HepG2 (cell line): ENCODE results near the gene USP7. TPM values are rescaled to one million over a fixed set of nuclear protein-coding genes. Genes with fewer than 3 reads are reported as not detected.

Source experiments
- AKAP8 ChIP-seq: sonication (generic); formaldehyde crosslinking; IDR thresholded peaks from 2 replicates; pipeline ENCODE4 v1.5.1; 2020; ENCODE audit warnings: mild to moderate bottlenecking, missing genetic modification reagents
- FOXA3 ChIP-seq: IDR thresholded peaks from 2 replicates; pipeline ENCODE4 v1.6.1; 2016; ENCODE audit warnings: missing genetic modification reagents, missing compliant biosample characterization
- HDAC2 ChIP-seq: sonication (generic); formaldehyde crosslinking; IDR thresholded peaks from 2 replicates; pipeline ENCODE4 v1.4.0; 2020; ENCODE audit warnings: missing genetic modification reagents
- IRX3 ChIP-seq: sonication (generic); formaldehyde crosslinking; IDR thresholded peaks from 2 replicates; pipeline ENCODE4 v1.8.1; 2023; ENCODE audit warnings: mild to moderate bottlenecking, low read depth, missing genetic modification reagents, borderline replicate concordance
- NFKB2 ChIP-seq: sonication (generic); formaldehyde crosslinking; IDR thresholded peaks from 2 replicates; pipeline ENCODE4 v1.4.0; 2020; ENCODE audit warnings: missing genetic modification reagents, borderline replicate concordance
- NFYC ChIP-seq: IDR thresholded peaks from 2 replicates; pipeline ENCODE4 v1.6.1; 2016; ENCODE audit warnings: missing genetic modification reagents, missing compliant biosample characterization
- RNF2 ChIP-seq: fragments of 450-650 bp; conservative IDR thresholded peaks from 2 replicates; pipeline ENCODE4 v1.6.1; 2016; ENCODE audit warnings: low read depth
- SIX1 ChIP-seq: sonication (generic); formaldehyde crosslinking; IDR thresholded peaks from 2 replicates; pipeline ENCODE4 v1.4.0; 2020; ENCODE audit warnings: missing genetic modification reagents, borderline replicate concordance
- SNAPC2 ChIP-seq: sonication (generic); formaldehyde crosslinking; IDR thresholded peaks from 2 replicates; pipeline ENCODE4 v1.8.1; 2022; ENCODE audit warnings: mild to moderate bottlenecking, missing genetic modification reagents
- SRSF1 ChIP-seq: fragments of 200-400 bp; formaldehyde crosslinking; optimal IDR thresholded peaks from 2 replicates; pipeline ENCODE3; 2017; ENCODE audit warnings: mild to moderate bottlenecking, low read depth, low read length, moderate library complexity
- TBX3 ChIP-seq: fragments of 450-650 bp; IDR thresholded peaks from 2 replicates; pipeline ENCODE4 v1.6.1; 2017; ENCODE audit warnings: antibody characterized with exemption, mild to moderate bottlenecking, inconsistent platforms, borderline replicate concordance
- ZNF230 ChIP-seq: sonication (generic); formaldehyde crosslinking; IDR thresholded peaks from 2 replicates; pipeline ENCODE4 v1.4.0; 2020; ENCODE audit warnings: mild to moderate bottlenecking, missing genetic modification reagents
- ZNF543 ChIP-seq: sonication (generic); formaldehyde crosslinking; IDR thresholded peaks from 2 replicates; pipeline ENCODE4 v1.4.0; 2020; ENCODE audit warnings: mild to moderate bottlenecking, missing genetic modification reagents
- polyA plus RNA-seq, 8 experiments: library from polyadenylated mRNA; depleted of rRNA in 3 of 8; stranded (reverse) in 7 of 8; unstranded in 1 of 8; fragments of >200 nt; fragmentation: Illumina TruSeq in 4 of 8; extraction: Trizol in 4 of 8; gene quantifications; 2 replicates each; pipeline versions ENCODE4 v1.2.1 to v1.2.3, GENCODE V29; 2011 to 2016; ENCODE audit warnings: low read depth in 4 of 8, missing spikeins in 1 of 8, mixed read lengths in 1 of 8; ENCODE audit not compliant: insufficient read depth in 1 of 8
- total RNA-seq, 5 experiments: library from RNA; depleted of rRNA; stranded (reverse); fragments of >200 nt; fragmentation: Illumina TruSeq; extraction: Trizol; gene quantifications; 2 replicates each; pipeline ENCODE4 v1.2.3, GENCODE V29; 2016; ENCODE audit warnings: low read depth in 1 of 5
- TF ChIP-seq, protein P1 (sequence below): sonication (generic); formaldehyde crosslinking; conservative IDR thresholded peaks from 2 replicates; pipeline ENCODE4 v1.4.0; 2020; ENCODE audit warnings: mild to moderate bottlenecking, missing genetic modification reagents, moderate library complexity
- TF ChIP-seq, protein P2 (sequence below): sonication (generic); formaldehyde crosslinking; IDR thresholded peaks from 2 replicates; pipeline ENCODE4 v1.8.0; 2022; ENCODE audit warnings: low read depth, missing genetic modification reagents
- TF ChIP-seq, protein P3 (sequence below): sonication (generic); formaldehyde crosslinking; IDR thresholded peaks from 2 replicates; pipeline ENCODE4 v1.8.1; 2023; ENCODE audit warnings: mild to moderate bottlenecking, missing genetic modification reagents
- TF ChIP-seq, protein P4 (sequence below): sonication (generic); formaldehyde crosslinking; IDR thresholded peaks from 2 replicates; pipeline ENCODE4 v1.4.0; 2020; ENCODE audit warnings: mild to moderate bottlenecking, low read depth, missing genetic modification reagents

Gene USP7
- total and polyA plus RNA-seq, 2 of the 13 experiments (the other 11 are each of a cell fraction or from before 2014, with no cell fraction given) = 52.5 to 173 TPM

DNA sequence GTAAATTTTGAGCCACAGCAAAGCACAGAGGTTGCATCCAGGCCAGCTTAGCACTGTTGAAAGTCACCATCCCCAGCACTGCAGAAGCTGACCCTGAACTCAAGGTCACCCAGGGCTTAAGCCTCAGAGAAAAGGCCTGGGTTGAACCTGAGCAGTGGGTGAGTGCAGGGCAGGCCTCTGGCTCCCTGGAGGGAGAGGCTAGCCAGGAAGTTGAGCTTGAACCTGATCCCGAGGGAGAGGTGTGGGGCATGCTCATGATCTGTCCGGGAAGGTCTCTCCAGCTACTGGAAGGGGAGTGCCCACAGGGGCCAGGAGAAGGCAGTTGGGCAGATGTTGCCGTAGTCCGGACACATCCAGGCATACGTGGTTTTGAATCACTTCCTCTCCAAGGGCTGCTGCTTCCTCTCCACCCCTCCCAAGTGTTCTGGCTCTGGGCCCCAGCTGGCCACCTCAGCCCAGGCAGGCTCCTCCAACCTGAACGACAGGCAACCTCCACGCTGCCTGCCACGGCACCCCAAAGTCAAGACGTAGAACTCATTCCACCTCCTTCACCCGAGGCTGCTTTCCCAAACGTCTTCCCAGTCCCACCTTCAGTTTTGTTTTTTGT is 113.3 kb downstream of the USP7 start (continued):
- TF ChIP-seq, protein P1, sequence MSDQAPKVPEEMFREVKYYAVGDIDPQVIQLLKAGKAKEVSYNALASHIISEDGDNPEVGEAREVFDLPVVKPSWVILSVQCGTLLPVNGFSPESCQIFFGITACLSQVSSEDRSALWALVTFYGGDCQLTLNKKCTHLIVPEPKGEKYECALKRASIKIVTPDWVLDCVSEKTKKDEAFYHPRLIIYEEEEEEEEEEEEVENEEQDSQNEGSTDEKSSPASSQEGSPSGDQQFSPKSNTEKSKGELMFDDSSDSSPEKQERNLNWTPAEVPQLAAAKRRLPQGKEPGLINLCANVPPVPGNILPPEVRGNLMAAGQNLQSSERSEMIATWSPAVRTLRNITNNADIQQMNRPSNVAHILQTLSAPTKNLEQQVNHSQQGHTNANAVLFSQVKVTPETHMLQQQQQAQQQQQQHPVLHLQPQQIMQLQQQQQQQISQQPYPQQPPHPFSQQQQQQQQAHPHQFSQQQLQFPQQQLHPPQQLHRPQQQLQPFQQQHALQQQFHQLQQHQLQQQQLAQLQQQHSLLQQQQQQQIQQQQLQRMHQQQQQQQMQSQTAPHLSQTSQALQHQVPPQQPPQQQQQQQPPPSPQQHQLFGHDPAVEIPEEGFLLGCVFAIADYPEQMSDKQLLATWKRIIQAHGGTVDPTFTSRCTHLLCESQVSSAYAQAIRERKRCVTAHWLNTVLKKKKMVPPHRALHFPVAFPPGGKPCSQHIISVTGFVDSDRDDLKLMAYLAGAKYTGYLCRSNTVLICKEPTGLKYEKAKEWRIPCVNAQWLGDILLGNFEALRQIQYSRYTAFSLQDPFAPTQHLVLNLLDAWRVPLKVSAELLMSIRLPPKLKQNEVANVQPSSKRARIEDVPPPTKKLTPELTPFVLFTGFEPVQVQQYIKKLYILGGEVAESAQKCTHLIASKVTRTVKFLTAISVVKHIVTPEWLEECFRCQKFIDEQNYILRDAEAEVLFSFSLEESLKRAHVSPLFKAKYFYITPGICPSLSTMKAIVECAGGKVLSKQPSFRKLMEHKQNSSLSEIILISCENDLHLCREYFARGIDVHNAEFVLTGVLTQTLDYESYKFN (CRISPR knock-in tag) = peak; percentile 86
- TF ChIP-seq SRSF1 (no peak), ZNF543 (CRISPR knock-in tag) (peak; percentile 88; the same call in 1 of the 2 replicates), RNF2 (0 out of 2 replicates have a peak, but pooled peaks have one; percentile 19), NFKB2 (CRISPR knock-in tag) (no peak), TBX3 (peak; percentile 66), AKAP8 (peak; percentile 97), SNAPC2 (CRISPR knock-in tag) (peak; percentile 60; the same call in 1 of the 2 replicates), NFYC (CRISPR knock-in tag) (peak; percentile 42; the same call in 1 of the 2 replicates), FOXA3 (CRISPR knock-in tag) (peak; percentile 87), IRX3 (peak; percentile 93; the same call in 1 of the 2 replicates), SIX1 (CRISPR knock-in tag) (peak; percentile 54; the same call in 1 of the 2 replicates), HDAC2 (CRISPR knock-in tag) (peak; percentile 94), ZNF230 (CRISPR knock-in tag) (0 out of 2 replicates have a peak, but pooled peaks have one; percentile 65)
- TF ChIP-seq, protein P2, sequence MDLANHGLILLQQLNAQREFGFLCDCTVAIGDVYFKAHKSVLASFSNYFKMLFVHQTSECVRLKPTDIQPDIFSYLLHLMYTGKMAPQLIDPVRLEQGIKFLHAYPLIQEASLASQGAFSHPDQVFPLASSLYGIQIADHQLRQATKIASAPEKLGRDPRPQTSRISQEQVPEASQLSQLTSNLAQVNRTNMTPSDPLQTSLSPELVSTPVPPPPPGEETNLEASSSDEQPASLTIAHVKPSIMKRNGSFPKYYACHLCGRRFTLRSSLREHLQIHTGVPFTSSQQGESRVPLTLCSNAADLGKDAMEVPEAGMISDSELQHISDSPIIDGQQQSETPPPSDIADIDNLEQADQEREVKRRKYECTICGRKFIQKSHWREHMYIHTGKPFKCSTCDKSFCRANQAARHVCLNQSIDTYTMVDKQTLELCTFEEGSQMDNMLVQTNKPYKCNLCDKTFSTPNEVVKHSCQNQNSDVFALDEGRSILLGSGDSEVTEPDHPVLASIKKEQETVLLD (CRISPR knock-in tag) = no peak
- TF ChIP-seq, protein P3, sequence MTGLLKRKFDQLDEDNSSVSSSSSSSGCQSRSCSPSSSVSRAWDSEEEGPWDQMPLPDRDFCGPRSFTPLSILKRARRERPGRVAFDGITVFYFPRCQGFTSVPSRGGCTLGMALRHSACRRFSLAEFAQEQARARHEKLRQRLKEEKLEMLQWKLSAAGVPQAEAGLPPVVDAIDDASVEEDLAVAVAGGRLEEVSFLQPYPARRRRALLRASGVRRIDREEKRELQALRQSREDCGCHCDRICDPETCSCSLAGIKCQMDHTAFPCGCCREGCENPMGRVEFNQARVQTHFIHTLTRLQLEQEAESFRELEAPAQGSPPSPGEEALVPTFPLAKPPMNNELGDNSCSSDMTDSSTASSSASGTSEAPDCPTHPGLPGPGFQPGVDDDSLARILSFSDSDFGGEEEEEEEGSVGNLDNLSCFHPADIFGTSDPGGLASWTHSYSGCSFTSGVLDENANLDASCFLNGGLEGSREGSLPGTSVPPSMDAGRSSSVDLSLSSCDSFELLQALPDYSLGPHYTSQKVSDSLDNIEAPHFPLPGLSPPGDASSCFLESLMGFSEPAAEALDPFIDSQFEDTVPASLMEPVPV (CRISPR knock-in tag) = peak; percentile 88; the same call in 1 of the 2 replicates
- TF ChIP-seq, protein P4, sequence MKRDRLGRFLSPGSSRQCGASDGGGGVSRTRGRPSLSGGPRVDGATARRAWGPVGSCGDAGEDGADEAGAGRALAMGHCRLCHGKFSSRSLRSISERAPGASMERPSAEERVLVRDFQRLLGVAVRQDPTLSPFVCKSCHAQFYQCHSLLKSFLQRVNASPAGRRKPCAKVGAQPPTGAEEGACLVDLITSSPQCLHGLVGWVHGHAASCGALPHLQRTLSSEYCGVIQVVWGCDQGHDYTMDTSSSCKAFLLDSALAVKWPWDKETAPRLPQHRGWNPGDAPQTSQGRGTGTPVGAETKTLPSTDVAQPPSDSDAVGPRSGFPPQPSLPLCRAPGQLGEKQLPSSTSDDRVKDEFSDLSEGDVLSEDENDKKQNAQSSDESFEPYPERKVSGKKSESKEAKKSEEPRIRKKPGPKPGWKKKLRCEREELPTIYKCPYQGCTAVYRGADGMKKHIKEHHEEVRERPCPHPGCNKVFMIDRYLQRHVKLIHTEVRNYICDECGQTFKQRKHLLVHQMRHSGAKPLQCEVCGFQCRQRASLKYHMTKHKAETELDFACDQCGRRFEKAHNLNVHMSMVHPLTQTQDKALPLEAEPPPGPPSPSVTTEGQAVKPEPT (CRISPR knock-in tag) = 0 out of 2 replicates have a peak, but pooled peaks have one; percentile 58
